HG03025 (cell line): ENCODE data around the gene HIVEP3.

Source experiments
- ATAC-seq: cut with Tn5 transposase; IDR thresholded peaks from one replicate; pipeline ENCODE4 v1.9.1; 2021; ENCODE audit warnings: mild to moderate bottlenecking, moderate library complexity; ENCODE audit not compliant: unreplicated experiment, low FRiP score

HIVEP3 gene

GRCh38 chr1:41627491-41628280 is 291.0 kb downstream of the HIVEP3 start:
- ATAC-seq: no peak

- no peak for ATAC-seq
Measured at GRCh38 chr1:41626616-41627375, 291.9 kb downstream of the HIVEP3 start.

GRCh38 chr1:41626146-41626545 is 292.6 kb downstream of the HIVEP3 start:
- no peak for ATAC-seq

- ATAC-seq: no peak
Measured at GRCh38 chr1:41623736-41624135, 295.0 kb downstream of the HIVEP3 start.

GRCh38 chr1:41622859-41623732 is 295.6 kb downstream of the HIVEP3 start:
- ATAC-seq: peak; percentile 48

GRCh38 chr1:41622402-41622801 is 296.3 kb downstream of the HIVEP3 start:
- ATAC-seq: no peak

- ATAC-seq: no peak
Measured at GRCh38 chr1:41621791-41622190, 296.9 kb downstream of the HIVEP3 start.

GRCh38 chr1:41621256-41621655 is 297.5 kb downstream of the HIVEP3 start:
- ATAC-seq: no peak

- ATAC-seq: no peak
Measured at GRCh38 chr1:41620365-41621169, 298.2 kb downstream of the HIVEP3 start.

- ATAC-seq: no peak
Measured at GRCh38 chr1:41619511-41620364, 299.0 kb downstream of the HIVEP3 start.

- ATAC-seq: no peak
Measured at GRCh38 chr1:41618871-41619270, 299.9 kb downstream of the HIVEP3 start.

- no peak for ATAC-seq
Measured at GRCh38 chr1:41618066-41618825, 300.5 kb downstream of the HIVEP3 start.

- ATAC-seq: no peak
Measured at GRCh38 chr1:41617336-41617735, 301.4 kb downstream of the HIVEP3 start.

GRCh38 chr1:41616563-41616962 is 302.2 kb downstream of the HIVEP3 start:
- ATAC-seq: no peak

GRCh38 chr1:41615981-41616380 is 302.7 kb downstream of the HIVEP3 start:
- no peak for ATAC-seq

- no peak for ATAC-seq
Measured at GRCh38 chr1:41615316-41615715, 303.4 kb downstream of the HIVEP3 start.

GRCh38 chr1:41614818-41615217 is 303.9 kb downstream of the HIVEP3 start:
- ATAC-seq: no peak
